RWPE1 (cell line): ENCODE data around the gene DUSP15.

Experiments
- CTCF ChIA-PET: fragments of 350-600 bp; sonication (Branson Sonifier 250); formaldehyde crosslinking; extraction: SDS; loops from one replicate; lab custom pipeline; 2021; lab: Yijun Ruan, JAX
- POLR2A ChIA-PET: fragments of 400-600 bp; formaldehyde crosslinking; extraction: SDS; loops from one replicate; lab custom pipeline; 2020; ENCODE audit warnings: antibody characterized with exemption; ENCODE audit not compliant: low non-redundant PET; lab: Yijun Ruan, JAX
- DNase-seq: peaks from one replicate; pipeline ENCODE4 v3.0.0; 2012; ENCODE audit warnings: low spot score
- H3K27ac ChIP-seq: fragments of 450-650 bp; 2 replicates; pipeline ENCODE4 v1.5.1; 2017
- CTCF ChIP-seq: fragments of 450-650 bp; conservative IDR thresholded peaks from 2 replicates; pipeline ENCODE4 v1.5.1; 2017; ENCODE audit warnings: low read depth, mild to moderate bottlenecking

DUSP15 gene

GRCh38 chr20:31837896-31838397 lies 32.4 kb downstream of the DUSP15 start:
- CTCF ChIA-PET, result interaction anchor here (0.5 to 5.7 kb wide), 10 partner anchors 9 to 251 kb away, joined by 3 to 51 read pairs (median 6); partner anchors contain the start of gene PDRG1
- peak overlapping the region; percentile 4; the same call in 1 of the 2 replicates for H3K27ac ChIP-seq
- POLR2A ChIA-PET, result no interaction called here
- DNase-seq, result peak; percentile 31
- no peak for TF ChIP-seq CTCF

GRCh38 chr20:31836853-31837608 lies 33.3 kb downstream of the DUSP15 start:
- H3K27ac ChIP-seq, result no peak overlapping the region
- no peak for DNase-seq
- ChIA-PET POLR2A (interaction anchor here (1.1 kb wide), 1 partner anchor 175 kb away, joined by 3 read pairs; no protein-coding TSS in a partner anchor), CTCF (interaction anchor here (0.6 to 5.7 kb wide), 8 partner anchors 10 to 195 kb away, joined by 3 to 51 read pairs (median 10); partner anchors contain the start of gene PDRG1)
- TF ChIP-seq CTCF, result no peak

- no peak for TF ChIP-seq CTCF
- CTCF ChIA-PET, result interaction anchor here (0.5 to 5.7 kb wide), 6 partner anchors 11 to 816 kb away, joined by 3 to 51 read pairs (median 16); no protein-coding TSS in a partner anchor
- DNase-seq, result peak; percentile 97
- H3K27ac ChIP-seq, result peak overlapping the region; percentile 44
- POLR2A ChIA-PET, result interaction anchor here (1.1 kb wide), 1 partner anchor 174 kb away, joined by 3 read pairs; no protein-coding TSS in a partner anchor
Observed at GRCh38 chr20:31835977-31836852, 34.1 kb downstream of the DUSP15 start.

- TF ChIP-seq CTCF, result no peak
- ChIA-PET CTCF (interaction anchor here (0.7 to 5.7 kb wide), 6 partner anchors 11 to 267 kb away, joined by 3 to 51 read pairs (median 12); no protein-coding TSS in a partner anchor), POLR2A (no interaction called here)
- H3K27ac ChIP-seq, result peak overlapping the region; percentile 44
- no peak for DNase-seq
Observed at GRCh38 chr20:31835554-31835953, 34.8 kb downstream of the DUSP15 start.

- no peak for TF ChIP-seq CTCF
- no peak for DNase-seq
- ChIA-PET POLR2A (interaction anchor here (1.0 kb wide), 1 partner anchor 118 kb away, joined by 3 read pairs; no protein-coding TSS in a partner anchor), CTCF (interaction anchor here (0.6 to 5.7 kb wide), 11 partner anchors 11 to 312 kb away, joined by 3 to 51 read pairs (median 4); partner anchors contain the start of gene FOXS1)
- no peak overlapping the region for H3K27ac ChIP-seq
Observed at GRCh38 chr20:31833931-31834521, 36.3 kb downstream of the DUSP15 start.
